ENCODE measurements around the gene ASCL5. TPM values are rescaled to one million over a fixed set of nuclear protein-coding genes. Genes with fewer than 3 reads are reported as not detected.

The ASCL5 gene
- total and polyA plus RNA-seq, 8 donors = 0.16 to 1.6 (median 1.2) TPM

DNA sequence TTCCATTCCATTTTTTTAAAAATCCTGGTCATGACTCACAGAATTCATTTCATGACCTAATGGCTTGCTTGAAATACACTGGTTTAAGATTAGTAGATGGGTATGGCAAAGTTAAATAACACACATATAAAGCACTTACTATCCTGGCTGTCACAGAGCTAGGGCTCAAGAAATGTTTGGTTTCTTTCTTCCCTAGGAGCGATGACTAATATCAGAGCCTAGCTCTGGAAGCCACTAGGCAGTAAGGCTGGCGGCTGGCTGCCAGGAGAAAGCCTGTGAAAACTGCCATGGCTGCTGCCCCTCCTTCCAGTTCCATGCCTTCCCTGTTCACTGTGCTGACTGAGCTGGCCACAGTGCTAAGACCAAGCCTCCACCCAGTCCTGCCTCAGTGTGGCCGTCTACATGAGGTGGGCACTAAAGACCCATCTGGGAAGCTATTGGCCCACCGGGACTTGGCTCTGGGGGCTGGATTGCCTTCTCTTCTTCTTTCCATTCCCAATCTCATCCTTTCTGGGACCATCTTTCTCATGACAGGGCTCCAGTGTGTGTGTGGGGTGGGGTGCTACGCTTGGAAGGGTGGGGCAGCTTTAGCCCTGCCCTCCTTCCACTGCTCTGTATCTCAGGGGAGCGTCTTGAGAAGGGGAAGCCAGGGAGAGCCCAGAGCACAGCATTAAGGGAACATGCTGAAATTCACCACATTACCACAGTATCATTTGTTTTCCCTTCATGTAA, 10.8 kb upstream of the ASCL5 start:
- H3K27me3 ChIP-seq = no peaks in the 10 kb centered on the region
- H3K4me3 ChIP-seq = no peak overlapping the region
- DNase-seq (peak; percentile 72 to 89 (median 84)), FAIRE-seq (peak; percentile 83), ATAC-seq (peak; percentile 82 to 88 (median 86))
- peaks cover 3 to 15% (median 10%) of the 10 kb centered on the region in 3 donors for H3K4me1 ChIP-seq
- TF ChIP-seq, protein P1, sequence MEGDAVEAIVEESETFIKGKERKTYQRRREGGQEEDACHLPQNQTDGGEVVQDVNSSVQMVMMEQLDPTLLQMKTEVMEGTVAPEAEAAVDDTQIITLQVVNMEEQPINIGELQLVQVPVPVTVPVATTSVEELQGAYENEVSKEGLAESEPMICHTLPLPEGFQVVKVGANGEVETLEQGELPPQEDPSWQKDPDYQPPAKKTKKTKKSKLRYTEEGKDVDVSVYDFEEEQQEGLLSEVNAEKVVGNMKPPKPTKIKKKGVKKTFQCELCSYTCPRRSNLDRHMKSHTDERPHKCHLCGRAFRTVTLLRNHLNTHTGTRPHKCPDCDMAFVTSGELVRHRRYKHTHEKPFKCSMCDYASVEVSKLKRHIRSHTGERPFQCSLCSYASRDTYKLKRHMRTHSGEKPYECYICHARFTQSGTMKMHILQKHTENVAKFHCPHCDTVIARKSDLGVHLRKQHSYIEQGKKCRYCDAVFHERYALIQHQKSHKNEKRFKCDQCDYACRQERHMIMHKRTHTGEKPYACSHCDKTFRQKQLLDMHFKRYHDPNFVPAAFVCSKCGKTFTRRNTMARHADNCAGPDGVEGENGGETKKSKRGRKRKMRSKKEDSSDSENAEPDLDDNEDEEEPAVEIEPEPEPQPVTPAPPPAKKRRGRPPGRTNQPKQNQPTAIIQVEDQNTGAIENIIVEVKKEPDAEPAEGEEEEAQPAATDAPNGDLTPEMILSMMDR (IDR thresholded peaks at IDR 0.05) = no peak
- H3K9me3 ChIP-seq = no peaks in the 10 kb centered on the region
- peak overlapping the region in 3 of 4 donors; percentile 22 to 57 (median 36) for H3K27ac ChIP-seq
- WGBS, 2 donors = 64 to 65% methylated on average over 6 of the region's 6 CpGs
- H3K36me3 ChIP-seq = peaks cover 0 to 11% (median 7%) of the 10 kb centered on the region in 3 donors
- intact Hi-C loops (cut with DNase I) = no loop called here

DNA sequence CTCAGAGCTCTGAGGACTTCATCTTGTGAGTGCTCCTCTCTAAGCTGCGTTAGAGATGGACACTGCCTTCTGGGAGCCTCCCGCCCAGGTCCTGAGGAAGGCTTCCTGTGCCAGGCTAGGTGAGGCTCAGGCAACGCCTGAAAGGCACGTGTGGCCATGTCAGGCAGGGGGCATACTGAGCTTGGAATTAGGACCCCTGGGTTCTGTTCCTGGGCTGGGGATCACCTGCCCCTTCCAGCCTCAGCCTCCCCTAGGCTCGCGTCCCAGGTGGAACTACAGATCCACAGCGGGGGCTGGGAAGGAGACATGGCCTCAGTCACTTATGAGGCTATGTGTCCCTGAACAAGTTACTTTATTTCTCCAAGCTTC, 10.0 kb upstream of the ASCL5 start:
- Histone ChIP-seq H3K9me3 (no peaks in the 10 kb centered on the region), H3K27ac (no peak overlapping the region), H3K27me3 (no peaks in the 10 kb centered on the region), H3K36me3 (peaks cover 0 to 7% (median 6%) of the 10 kb centered on the region in 3 donors), H3K4me3 (no peak overlapping the region), H3K4me1 (peaks cover 3 to 15% (median 10%) of the 10 kb centered on the region in 3 donors)
- no peak for ATAC-seq
- intact Hi-C loops (cut with DNase I) = no loop called here
- DNase-seq = peak in 1 of 6 donors; percentile 41
- 92% methylated on average over 7 of the region's 7 CpGs for WGBS, 2 donors
- TF ChIP-seq, protein P1 (IDR thresholded peaks at IDR 0.05) = no peak
- FAIRE-seq = no peak

DNA sequence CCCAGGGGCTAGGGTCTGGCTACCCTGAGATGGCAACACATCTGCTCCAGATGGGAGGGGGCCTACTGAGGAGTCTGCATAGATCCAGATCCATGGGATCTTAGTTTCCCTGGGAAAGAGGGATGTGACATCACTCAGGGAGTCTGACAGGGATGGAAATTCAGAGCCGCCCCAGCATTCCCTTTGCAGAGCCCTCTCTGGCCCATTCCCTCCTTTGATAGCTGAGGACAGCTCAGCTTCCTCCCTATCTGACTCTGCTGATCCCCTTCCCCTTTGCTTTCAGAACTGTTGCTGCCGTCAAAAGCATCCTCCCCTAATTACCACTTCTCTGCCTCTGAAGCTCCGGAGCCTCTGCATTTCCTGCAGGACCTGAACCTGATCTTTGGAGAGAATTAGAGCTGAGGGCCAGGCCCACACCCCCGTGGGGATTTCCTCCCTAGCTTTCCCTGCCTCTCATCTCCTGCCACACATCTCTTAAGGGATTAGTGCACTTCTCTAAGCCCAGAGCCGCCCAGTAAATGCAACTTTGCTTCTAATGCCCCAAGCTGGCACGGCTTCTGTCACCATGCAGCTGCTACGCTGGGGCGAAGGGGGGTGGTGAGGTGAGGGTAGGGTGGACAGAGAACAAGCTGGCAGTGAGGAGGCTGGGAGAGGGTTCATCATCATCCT, 9.5 kb upstream of the ASCL5 start:
- H3K27me3 ChIP-seq = no peaks in the 10 kb centered on the region
- TF ChIP-seq, protein P1 (IDR thresholded peaks at IDR 0.05) = no peak
- H3K4me3 ChIP-seq = no peak overlapping the region
- H3K27ac ChIP-seq = no peak overlapping the region
- no peak for DNase-seq
- H3K4me1 ChIP-seq = peaks cover 3 to 15% (median 10%) of the 10 kb centered on the region in 3 donors
- intact Hi-C loops (cut with DNase I) = no loop called here
- 85 to 86% methylated on average over 8 of the region's 8 CpGs for WGBS, 2 donors
- no peak for FAIRE-seq
- ATAC-seq = no peak
- no peaks in the 10 kb centered on the region for H3K9me3 ChIP-seq
- H3K36me3 ChIP-seq = peaks cover 0 to 7% (median 6%) of the 10 kb centered on the region in 3 donors

DNA sequence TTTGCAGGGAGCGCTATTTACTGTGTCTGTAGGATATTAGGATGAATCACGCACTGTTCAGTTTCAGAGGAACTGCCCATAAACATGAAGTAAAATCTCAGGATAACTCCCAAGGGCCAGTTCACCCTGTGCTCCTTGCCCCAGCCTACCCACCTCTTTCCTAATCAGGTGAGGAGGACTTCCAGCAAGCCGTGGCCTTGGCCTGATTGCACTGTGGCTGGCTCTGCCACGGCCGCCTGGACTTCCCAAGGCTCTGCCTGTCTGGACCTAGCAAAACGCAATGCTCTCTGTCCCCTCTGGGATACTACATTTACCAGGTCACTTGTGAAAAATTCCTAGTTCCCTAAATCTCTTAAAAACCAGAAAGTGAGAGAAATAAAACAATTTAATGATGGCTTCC, 7.4 kb upstream of the ASCL5 start:
- intact Hi-C loops (cut with DNase I) = no loop called here
- Histone ChIP-seq H3K9me3 (no peaks in the 10 kb centered on the region), H3K4me3 (no peak overlapping the region), H3K4me1 (peaks cover 3 to 15% (median 10%) of the 10 kb centered on the region in 3 donors), H3K27me3 (no peaks in the 10 kb centered on the region), H3K27ac (no peak overlapping the region), H3K36me3 (no peaks in the 10 kb centered on the region)
- DNase-seq (peak in 2 of 6 donors; percentile 18 to 33), ATAC-seq (peak; percentile 37 to 73 (median 48)), FAIRE-seq (no peak)
- WGBS, 2 donors = 60 to 67% methylated on average over 6 of the region's 6 CpGs
- TF ChIP-seq, protein P1 (IDR thresholded peaks at IDR 0.05) = no peak
